ENCODE data around the gene DDC. TPM values are rescaled to one million over a fixed set of nuclear protein-coding genes. Genes with fewer than 3 reads are reported as not detected.

DDC gene
- total and polyA plus RNA-seq, 2 donors (not counting 3 experiments of a cell fraction or from before 2014, with no cell fraction given) = not detected

DNA sequence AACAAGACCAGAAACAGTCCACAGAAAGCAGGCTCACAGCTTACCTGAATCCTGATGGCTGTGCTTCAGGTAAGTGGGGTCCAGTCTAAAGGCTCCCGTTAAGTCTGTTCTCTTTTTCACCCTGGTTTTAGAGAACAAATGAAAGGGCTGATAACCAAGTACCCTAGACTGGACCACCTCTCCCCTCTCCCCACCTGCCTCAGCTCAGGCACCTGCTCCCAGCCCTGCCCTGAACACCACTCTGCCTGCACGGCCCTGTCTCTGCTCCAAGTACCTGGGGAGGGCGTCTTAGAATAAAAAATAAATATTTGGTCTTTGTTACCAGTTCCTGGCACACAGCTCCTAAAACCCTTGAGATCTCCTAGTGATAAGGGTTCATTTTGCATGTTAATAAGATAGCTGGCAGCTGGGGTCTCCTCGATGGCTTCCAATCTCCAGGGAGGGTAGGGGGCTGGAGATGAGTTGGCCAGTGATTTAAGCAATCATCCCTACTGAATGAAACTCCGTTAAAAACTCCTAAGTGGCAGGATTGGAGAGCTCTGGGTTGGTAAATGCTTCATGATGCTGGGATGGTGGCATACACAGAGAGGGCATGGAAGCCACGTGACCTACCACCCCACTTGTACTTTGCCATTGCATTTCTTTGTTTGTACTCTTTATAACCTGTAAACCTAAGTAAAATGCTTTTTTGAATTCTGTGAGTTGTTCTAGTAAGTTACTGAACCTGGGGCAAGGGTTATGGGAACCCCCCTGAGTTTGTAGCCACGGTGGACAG lies 85.3 kb downstream of the DDC start:
- ChIA-PET CTCF (no interaction called here), POLR2A (no interaction called here)
- no peaks in the 10 kb centered on the region for H3K36me3 ChIP-seq (ENCODE audit: control insufficient read depth in 2 of 2, extremely low read depth in 1 of 2, insufficient read depth in 2 of 2, low read length in 2 of 2)
- no peaks in the 10 kb centered on the region for H3K79me2 ChIP-seq (ENCODE audit: control insufficient read depth, insufficient read depth, low read length)
- no peaks in the 10 kb centered on the region for H3K27me3 ChIP-seq (ENCODE audit: control insufficient read depth in 2 of 2, insufficient read depth in 2 of 2, low read length in 2 of 2)
- no peak overlapping the region for H3K4me3 ChIP-seq (replicated peaks in 1 of 3; ENCODE audit: insufficient read depth in 1 of 3, low read depth in 1 of 3, low read length in 3 of 3)
- no peak overlapping the region for H3K4me2 ChIP-seq (ENCODE audit: insufficient read depth, low read length)
- H4K20me1 ChIP-seq (replicated peaks; ENCODE audit: control insufficient read depth, extremely low read depth, insufficient read depth, low read length) = no peaks in the 10 kb centered on the region
- H3K9me1 ChIP-seq (replicated peaks; ENCODE audit: control insufficient read depth, extremely low read depth, insufficient read depth, low read length) = no peaks in the 10 kb centered on the region
- FAIRE-seq = no peak
- H3K9me3 ChIP-seq (replicated peaks; ENCODE audit: control insufficient read depth, insufficient read depth, low read length) = no peaks in the 10 kb centered on the region
- no peak overlapping the region for H3K27ac ChIP-seq (ENCODE audit: insufficient read depth, low read depth, low read length)
- BruUV-seq (replicated peaks) = no TSS peak
- no peaks in the 10 kb centered on the region for H3K4me1 ChIP-seq (ENCODE audit: control insufficient read depth, extremely low read depth, insufficient read depth, low read length)
- no peak for DNase-seq (ENCODE audit: low read depth, low spot score)
- intact Hi-C loops (cut with micrococcal nuclease) = no loop called here
- no peak overlapping the region for H3K9ac ChIP-seq (replicated peaks; ENCODE audit: extremely low read depth, insufficient read depth, low read length)
- dilution Hi-C loops (cut with MboI; ENCODE audit: extremely low pct_ligation_motif_present, low sequenced_read_pairs) = no loop called here
- no peak for TF ChIP-seq POLR2A (IDR thresholded peaks at IDR 0.05; ENCODE audit: low read depth, low read length)
- TF ChIP-seq FOS (IDR thresholded peaks at IDR 0.05; ENCODE audit: borderline replicate concordance, insufficient read depth, low read length) = no peak
- no peak for TF ChIP-seq GATA2 (IDR thresholded peaks at IDR 0.05; ENCODE audit: insufficient read depth, insufficient read length, low read depth, low read length)
- H2AFZ ChIP-seq (ENCODE audit: low read depth, low read length) = no peak overlapping the region

DNA sequence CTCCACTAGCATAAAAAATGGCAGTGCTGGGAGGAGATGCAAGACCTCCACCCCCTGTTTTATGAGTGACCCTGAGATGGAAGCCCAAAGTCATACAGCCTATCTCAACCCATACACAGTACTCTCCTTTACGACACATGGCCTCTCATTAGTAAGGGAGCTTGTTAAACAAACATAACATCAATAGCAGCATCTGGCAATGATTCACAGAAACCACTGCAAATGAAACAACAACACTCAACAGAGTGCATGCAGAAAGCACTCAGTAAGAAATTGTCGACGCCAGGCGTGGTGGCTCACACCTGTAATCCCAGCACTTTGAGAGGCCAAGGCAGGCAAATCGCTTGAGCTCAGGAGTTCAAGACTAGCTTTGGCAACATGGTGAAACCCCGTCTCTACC lies 87.6 kb downstream of the DDC start:
- Histone ChIP-seq H3K9me1 (replicated peaks; ENCODE audit: control insufficient read depth, extremely low read depth, insufficient read depth, low read length) (no peaks in the 10 kb centered on the region), H3K9ac (replicated peaks; ENCODE audit: extremely low read depth, insufficient read depth, low read length) (no peak overlapping the region), H3K4me2 (ENCODE audit: insufficient read depth, low read length) (no peak overlapping the region), H3K4me1 (ENCODE audit: control insufficient read depth, extremely low read depth, insufficient read depth, low read length) (no peaks in the 10 kb centered on the region), H2AFZ (ENCODE audit: low read depth, low read length) (no peak overlapping the region), H3K9me3 (replicated peaks; ENCODE audit: control insufficient read depth, insufficient read depth, low read length) (no peaks in the 10 kb centered on the region), H3K36me3 (ENCODE audit: control insufficient read depth in 2 of 2, extremely low read depth in 1 of 2, insufficient read depth in 2 of 2, low read length in 2 of 2) (no peaks in the 10 kb centered on the region), H3K4me3 (replicated peaks in 1 of 3; ENCODE audit: insufficient read depth in 1 of 3, low read depth in 1 of 3, low read length in 3 of 3) (no peak overlapping the region), H3K79me2 (ENCODE audit: control insufficient read depth, insufficient read depth, low read length) (no peaks in the 10 kb centered on the region), H4K20me1 (replicated peaks; ENCODE audit: control insufficient read depth, extremely low read depth, insufficient read depth, low read length) (no peaks in the 10 kb centered on the region), H3K27ac (ENCODE audit: insufficient read depth, low read depth, low read length) (no peak overlapping the region), H3K27me3 (ENCODE audit: control insufficient read depth in 2 of 2, insufficient read depth in 2 of 2, low read length in 2 of 2) (no peaks in the 10 kb centered on the region)
- BruUV-seq (replicated peaks) = no TSS peak
- ChIA-PET POLR2A (no interaction called here), CTCF (interaction anchor here (1.2 kb wide), 1 partner anchor 9 kb away, joined by 4 read pairs; no protein-coding TSS in a partner anchor)
- intact Hi-C loops (cut with micrococcal nuclease) = no loop called here
- dilution Hi-C loops (cut with MboI; ENCODE audit: extremely low pct_ligation_motif_present, low sequenced_read_pairs) = no loop called here
- TF ChIP-seq FOS (IDR thresholded peaks at IDR 0.05; ENCODE audit: borderline replicate concordance, insufficient read depth, low read length) = no peak
- FAIRE-seq (no peak), DNase-seq (ENCODE audit: low read depth, low spot score) (no peak)
